Measurements from ENCODE around the gene LGALS9.

The LGALS9 gene

DNA sequence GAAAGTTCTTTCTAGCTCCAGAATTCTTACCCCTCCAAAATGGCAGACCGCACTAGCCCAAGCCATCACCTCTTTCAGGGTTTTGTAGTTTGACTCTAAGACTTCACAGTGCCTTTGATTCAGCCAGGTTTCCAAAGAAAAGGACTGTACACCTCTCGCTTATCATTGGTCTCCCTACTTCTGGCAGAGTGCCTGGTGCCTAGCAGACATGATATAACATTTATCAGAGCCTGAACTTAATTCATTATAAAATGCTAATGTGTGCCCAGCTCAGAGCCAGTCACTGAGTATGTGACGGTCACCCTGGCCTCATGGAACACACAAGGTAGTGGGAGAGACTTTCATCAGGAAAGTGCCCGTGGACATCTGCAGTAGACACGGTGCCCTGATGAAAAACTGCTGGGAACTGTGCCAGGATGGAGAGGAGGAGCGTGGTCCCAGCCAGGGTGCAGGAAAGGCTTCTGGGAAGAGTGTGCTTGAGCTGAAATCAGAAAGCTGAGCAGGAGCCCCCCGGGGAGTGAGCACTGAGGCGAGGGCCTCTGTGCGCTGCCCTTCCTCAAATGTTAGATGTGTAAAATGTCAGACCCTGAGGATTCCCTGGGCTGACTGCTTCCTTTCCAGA lies 34.3 kb upstream of the LGALS9 start:
- Histone ChIP-seq H3K14ac (ENCODE audit: low read length) (no peak overlapping the region), H2BK5ac (ENCODE audit: low read length) (no peak overlapping the region), H3K79me1 (ENCODE audit: low read depth, low read length) (no peaks in the 10 kb centered on the region), H3K9me3 (replicated peaks in 1 of 2; ENCODE audit: control insufficient read depth in 2 of 2, insufficient read depth in 1 of 2, low read depth in 1 of 2, low read length in 2 of 2) (no peaks in the 10 kb centered on the region), H3K4me1 (ENCODE audit: control insufficient read depth in 2 of 2, insufficient read depth in 1 of 2, low read depth in 1 of 2, low read length in 2 of 2) (no peaks in the 10 kb centered on the region), H4K8ac (ENCODE audit: low read depth, low read length) (no peak overlapping the region), H3K4me2 (ENCODE audit: insufficient read depth, low read length, poor library complexity, severe bottlenecking) (no peak overlapping the region), H3K27me3 (ENCODE audit: control insufficient read depth in 3 of 3, insufficient read depth in 3 of 3, low read depth in 1 of 3, low read length in 3 of 3) (no peaks in the 10 kb centered on the region), H3K4me3 (ENCODE audit: low read length in 2 of 2) (no peak overlapping the region), H4K91ac (ENCODE audit: low read depth, low read length, poor library complexity) (no peak overlapping the region), H3K23ac (ENCODE audit: low read depth, low read length, poor library complexity) (no peak overlapping the region), H3K18ac (ENCODE audit: low read length) (no peak overlapping the region), H3K36me3 (replicated peaks in 1 of 2; ENCODE audit: control insufficient read depth in 2 of 2, insufficient read depth in 2 of 2, low read length in 2 of 2) (peaks cover 0 to 7% of the 10 kb centered on the region in 2 donors), H2AK5ac (ENCODE audit: low read depth, low read length) (no peak overlapping the region), H2AFZ (ENCODE audit: low read length) (no peak overlapping the region), H3K27ac (replicated peaks; ENCODE audit: low read length) (no peak overlapping the region), H3K9ac (ENCODE audit: low read depth, low read length, poor library complexity) (no peak overlapping the region), H3K4ac (ENCODE audit: low read length) (no peak overlapping the region), H2BK12ac (ENCODE audit: low read length) (no peak overlapping the region), H2BK120ac (ENCODE audit: low read depth, low read length) (no peak overlapping the region), H2BK15ac (ENCODE audit: low read length) (no peak overlapping the region)
- no CpG with 5 or more reads among the region's 9 CpGs for WGBS, 2 donors (ENCODE audit: extremely low coverage in 2 of 2, insufficient read length in 2 of 2, insufficient replicate concordance in 1 of 2)
- DNase-seq (ENCODE audit: low spot score), result no peak

- Histone ChIP-seq H2AFZ (ENCODE audit: low read length) (no peak overlapping the region), H3K4me3 (ENCODE audit: low read length in 2 of 2) (no peak overlapping the region), H3K9ac (ENCODE audit: low read depth, low read length, poor library complexity) (no peak overlapping the region), H2BK120ac (ENCODE audit: low read depth, low read length) (no peak overlapping the region), H2AK5ac (ENCODE audit: low read depth, low read length) (no peak overlapping the region), H2BK5ac (ENCODE audit: low read length) (no peak overlapping the region), H3K4ac (ENCODE audit: low read length) (no peak overlapping the region), H3K36me3 (replicated peaks in 1 of 2; ENCODE audit: control insufficient read depth in 2 of 2, insufficient read depth in 2 of 2, low read length in 2 of 2) (peaks cover 0 to 7% of the 10 kb centered on the region in 2 donors), H3K79me1 (ENCODE audit: low read depth, low read length) (no peaks in the 10 kb centered on the region), H2BK15ac (ENCODE audit: low read length) (no peak overlapping the region), H4K91ac (ENCODE audit: low read depth, low read length, poor library complexity) (no peak overlapping the region), H3K4me1 (ENCODE audit: control insufficient read depth in 2 of 2, insufficient read depth in 1 of 2, low read depth in 1 of 2, low read length in 2 of 2) (no peaks in the 10 kb centered on the region), H3K9me3 (replicated peaks in 1 of 2; ENCODE audit: control insufficient read depth in 2 of 2, insufficient read depth in 1 of 2, low read depth in 1 of 2, low read length in 2 of 2) (no peaks in the 10 kb centered on the region), H2BK12ac (ENCODE audit: low read length) (no peak overlapping the region), H3K4me2 (ENCODE audit: insufficient read depth, low read length, poor library complexity, severe bottlenecking) (no peak overlapping the region), H3K27ac (replicated peaks; ENCODE audit: low read length) (no peak overlapping the region), H4K8ac (ENCODE audit: low read depth, low read length) (no peak overlapping the region), H3K23ac (ENCODE audit: low read depth, low read length, poor library complexity) (no peak overlapping the region), H3K27me3 (ENCODE audit: control insufficient read depth in 3 of 3, insufficient read depth in 3 of 3, low read depth in 1 of 3, low read length in 3 of 3) (no peaks in the 10 kb centered on the region), H3K14ac (ENCODE audit: low read length) (no peak overlapping the region), H3K18ac (ENCODE audit: low read length) (no peak overlapping the region)
- no CpG with 5 or more reads among the region's 10 CpGs for WGBS, 2 donors (ENCODE audit: extremely low coverage in 2 of 2, insufficient read length in 2 of 2, insufficient replicate concordance in 1 of 2)
- no peak for DNase-seq (ENCODE audit: low spot score)
Measured at GRCh38 chr17:27597188-27597580, 33.8 kb upstream of the LGALS9 start.

- H3K9me3 ChIP-seq (replicated peaks in 1 of 2; ENCODE audit: control insufficient read depth in 2 of 2, insufficient read depth in 1 of 2, low read depth in 1 of 2, low read length in 2 of 2), result no peaks in the 10 kb centered on the region
- no peak overlapping the region for H2BK15ac ChIP-seq (ENCODE audit: low read length)
- H3K27ac ChIP-seq (replicated peaks; ENCODE audit: low read length), result no peak overlapping the region
- no peaks in the 10 kb centered on the region for H3K27me3 ChIP-seq (ENCODE audit: control insufficient read depth in 3 of 3, insufficient read depth in 3 of 3, low read depth in 1 of 3, low read length in 3 of 3)
- no peak overlapping the region for H3K4ac ChIP-seq (ENCODE audit: low read length)
- H3K4me1 ChIP-seq (ENCODE audit: control insufficient read depth in 2 of 2, insufficient read depth in 1 of 2, low read depth in 1 of 2, low read length in 2 of 2), result no peaks in the 10 kb centered on the region
- H3K4me3 ChIP-seq (ENCODE audit: low read length in 2 of 2), result no peak overlapping the region
- H2BK5ac ChIP-seq (ENCODE audit: low read length), result no peak overlapping the region
- H2AK5ac ChIP-seq (ENCODE audit: low read depth, low read length), result no peak overlapping the region
- no peak overlapping the region for H4K91ac ChIP-seq (ENCODE audit: low read depth, low read length, poor library complexity)
- H2BK120ac ChIP-seq (ENCODE audit: low read depth, low read length), result no peak overlapping the region
- no peak for DNase-seq (ENCODE audit: low spot score)
- peaks cover 0 to 7% of the 10 kb centered on the region in 2 donors for H3K36me3 ChIP-seq (replicated peaks in 1 of 2; ENCODE audit: control insufficient read depth in 2 of 2, insufficient read depth in 2 of 2, low read length in 2 of 2)
- H2BK12ac ChIP-seq (ENCODE audit: low read length), result no peak overlapping the region
- no peak overlapping the region for H3K9ac ChIP-seq (ENCODE audit: low read depth, low read length, poor library complexity)
- no peak overlapping the region for H3K4me2 ChIP-seq (ENCODE audit: insufficient read depth, low read length, poor library complexity, severe bottlenecking)
- no peaks in the 10 kb centered on the region for H3K79me1 ChIP-seq (ENCODE audit: low read depth, low read length)
- no peak overlapping the region for H3K18ac ChIP-seq (ENCODE audit: low read length)
- no peak overlapping the region for H3K23ac ChIP-seq (ENCODE audit: low read depth, low read length, poor library complexity)
- H3K14ac ChIP-seq (ENCODE audit: low read length), result no peak overlapping the region
- no CpG with 5 or more reads among the region's 5 CpGs for WGBS, 2 donors (ENCODE audit: extremely low coverage in 2 of 2, insufficient read length in 2 of 2, insufficient replicate concordance in 1 of 2)
- H2AFZ ChIP-seq (ENCODE audit: low read length), result no peak overlapping the region
- H4K8ac ChIP-seq (ENCODE audit: low read depth, low read length), result no peak overlapping the region
Measured at GRCh38 chr17:27597783-27598320, 33.1 kb upstream of the LGALS9 start.

DNA sequence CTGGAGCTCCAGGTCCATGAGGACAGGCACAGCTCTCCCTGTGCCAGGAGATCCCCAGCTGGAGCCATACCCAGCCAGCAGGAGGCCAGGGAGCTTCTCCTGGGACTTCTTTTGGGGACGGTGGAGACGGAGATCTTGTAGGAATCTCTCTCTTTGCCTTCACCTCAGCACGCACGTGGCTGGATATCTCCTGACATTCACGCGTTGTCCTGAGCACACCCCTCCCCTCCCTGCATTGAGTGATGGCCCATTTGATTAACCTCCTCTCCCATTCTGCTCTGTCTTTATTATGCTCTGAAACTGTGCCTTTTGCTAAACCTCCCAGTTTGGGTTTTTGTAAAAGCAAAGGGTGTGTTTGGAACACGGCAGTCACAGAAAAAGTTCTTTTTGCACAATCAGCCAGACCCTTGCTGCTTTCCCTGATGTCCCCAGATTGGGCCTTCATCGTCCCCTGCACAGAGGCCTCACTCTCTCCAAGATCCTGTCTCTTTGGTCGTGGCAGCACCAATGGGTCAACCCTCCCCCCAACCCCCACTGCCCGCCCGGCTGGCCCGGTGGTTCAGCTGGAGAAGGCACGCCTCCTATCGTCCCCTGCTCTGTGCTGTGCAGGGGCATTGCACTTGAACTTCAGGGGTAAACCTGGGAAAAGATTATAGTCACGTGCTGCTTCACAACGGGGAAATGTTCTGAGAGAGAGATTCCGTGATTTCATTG lies 32.5 kb upstream of the LGALS9 start:
- H4K8ac ChIP-seq (ENCODE audit: low read depth, low read length), result no peak overlapping the region
- no peak overlapping the region for H3K4ac ChIP-seq (ENCODE audit: low read length)
- H3K18ac ChIP-seq (ENCODE audit: low read length), result no peak overlapping the region
- H3K4me2 ChIP-seq (ENCODE audit: insufficient read depth, low read length, poor library complexity, severe bottlenecking), result no peak overlapping the region
- WGBS, 2 donors (ENCODE audit: extremely low coverage in 2 of 2, insufficient read length in 2 of 2, insufficient replicate concordance in 1 of 2), result no CpG with 5 or more reads among the region's 17 CpGs
- no peak overlapping the region for H2BK12ac ChIP-seq (ENCODE audit: low read length)
- no peak overlapping the region for H3K27ac ChIP-seq (replicated peaks; ENCODE audit: low read length)
- no peak overlapping the region for H4K91ac ChIP-seq (ENCODE audit: low read depth, low read length, poor library complexity)
- H2BK120ac ChIP-seq (ENCODE audit: low read depth, low read length), result no peak overlapping the region
- DNase-seq (ENCODE audit: low spot score), result no peak
- H3K79me1 ChIP-seq (ENCODE audit: low read depth, low read length), result no peaks in the 10 kb centered on the region
- H2AK5ac ChIP-seq (ENCODE audit: low read depth, low read length), result no peak overlapping the region
- H2AFZ ChIP-seq (ENCODE audit: low read length), result no peak overlapping the region
- H3K23ac ChIP-seq (ENCODE audit: low read depth, low read length, poor library complexity), result no peak overlapping the region
- H3K4me3 ChIP-seq (ENCODE audit: low read length in 2 of 2), result no peak overlapping the region
- peaks cover 0 to 7% of the 10 kb centered on the region in 2 donors for H3K36me3 ChIP-seq (replicated peaks in 1 of 2; ENCODE audit: control insufficient read depth in 2 of 2, insufficient read depth in 2 of 2, low read length in 2 of 2)
- H3K9me3 ChIP-seq (replicated peaks in 1 of 2; ENCODE audit: control insufficient read depth in 2 of 2, insufficient read depth in 1 of 2, low read depth in 1 of 2, low read length in 2 of 2), result no peaks in the 10 kb centered on the region
- H2BK5ac ChIP-seq (ENCODE audit: low read length), result no peak overlapping the region
- no peak overlapping the region for H3K9ac ChIP-seq (ENCODE audit: low read depth, low read length, poor library complexity)
- H3K4me1 ChIP-seq (ENCODE audit: control insufficient read depth in 2 of 2, insufficient read depth in 1 of 2, low read depth in 1 of 2, low read length in 2 of 2), result no peaks in the 10 kb centered on the region
- no peaks in the 10 kb centered on the region for H3K27me3 ChIP-seq (ENCODE audit: control insufficient read depth in 3 of 3, insufficient read depth in 3 of 3, low read depth in 1 of 3, low read length in 3 of 3)
- no peak overlapping the region for H2BK15ac ChIP-seq (ENCODE audit: low read length)
- no peak overlapping the region for H3K14ac ChIP-seq (ENCODE audit: low read length)
